H9 (cell line): Measurements from ENCODE around the gene MATK. TPM values are rescaled to one million over a fixed set of nuclear protein-coding genes. Genes with fewer than 3 reads are reported as not detected.

Source experiments
- DNase-seq: peaks from one replicate; pipeline ENCODE4 v3.0.0-alpha.2; 2017
- H2AFZ ChIP-seq: one replicate; pipeline ENCODE4 v1.6.1; 2013; ENCODE audit warnings: mild to moderate bottlenecking, low read length, control low read depth, moderate library complexity
- H2AK5ac ChIP-seq: 2 replicates; pipeline ENCODE4 v1.6.1; 2013; ENCODE audit warnings: low read length, control low read depth, mixed read lengths; ENCODE audit not compliant: insufficient read length
- H2BK120ac ChIP-seq: one replicate; pipeline ENCODE4 v1.6.1; 2013; ENCODE audit warnings: low read depth, mild to moderate bottlenecking, low read length, control low read depth, inconsistent platforms; ENCODE audit not compliant: poor library complexity, severe bottlenecking
- H2BK12ac ChIP-seq: 2 replicates; pipeline ENCODE4 v1.6.1; 2013; ENCODE audit warnings: low read length, control low read depth, mixed read lengths, low read depth; ENCODE audit not compliant: insufficient read length
- H2BK15ac ChIP-seq: 2 replicates; pipeline ENCODE4 v1.6.1; 2013; ENCODE audit warnings: low read depth, low read length, control low read depth
- H2BK20ac ChIP-seq: one replicate; pipeline ENCODE4 v1.6.1; 2013; ENCODE audit warnings: low read depth, mild to moderate bottlenecking, low read length, control low read depth, inconsistent platforms; ENCODE audit not compliant: poor library complexity, severe bottlenecking
- H2BK5ac ChIP-seq: 2 replicates; pipeline ENCODE4 v1.6.1; 2013; ENCODE audit warnings: low read length, control low read depth, mixed read lengths; ENCODE audit not compliant: insufficient read length
- H3K14ac ChIP-seq: 2 replicates; pipeline ENCODE4 v1.6.1; 2013; ENCODE audit warnings: low read length, control low read depth; ENCODE audit not compliant: insufficient read depth
- H3K18ac ChIP-seq: 2 replicates; pipeline ENCODE4 v1.6.1; 2013; ENCODE audit warnings: low read depth, mild to moderate bottlenecking, mixed read lengths, low read length, control low read depth; ENCODE audit not compliant: insufficient read length
- H3K23ac ChIP-seq: 2 replicates; pipeline ENCODE4 v1.6.1; 2013; ENCODE audit warnings: low read length, control low read depth, mixed read lengths, low read depth; ENCODE audit not compliant: insufficient read length
- H3K23me2 ChIP-seq: 2 replicates; pipeline ENCODE4 v1.6.1; 2013; ENCODE audit warnings: low read depth, mild to moderate bottlenecking, mixed read lengths, low read length, control low read depth; ENCODE audit not compliant: insufficient read length, poor library complexity, severe bottlenecking
- H3K27ac ChIP-seq: 2 replicates; pipeline ENCODE4 v1.5.1; 2013; ENCODE audit warnings: low read length, control low read depth, mixed read lengths, low read depth; ENCODE audit not compliant: insufficient read length
- H3K27me3 ChIP-seq: 2 replicates; pipeline ENCODE4 v1.6.1; 2013; ENCODE audit warnings: low read length, control low read depth, inconsistent platforms; ENCODE audit not compliant: insufficient read depth
- H3K4ac ChIP-seq: 2 replicates; pipeline ENCODE4 v1.6.1; 2013; ENCODE audit warnings: low read depth, mild to moderate bottlenecking, control low read depth, inconsistent platforms, low read length, moderate library complexity
- H3K4me1 ChIP-seq: 2 replicates; pipeline ENCODE4 v1.6.1; 2013; ENCODE audit warnings: low read length, control low read depth, inconsistent platforms; ENCODE audit not compliant: insufficient read depth
- H3K4me2 ChIP-seq: 2 replicates; pipeline ENCODE4 v1.6.1; 2013; ENCODE audit warnings: low read length, control low read depth, mixed read lengths; ENCODE audit not compliant: insufficient read length, insufficient read depth
- H3K56ac ChIP-seq: 2 replicates; pipeline ENCODE4 v1.6.1; 2013; ENCODE audit warnings: low read depth, mild to moderate bottlenecking, mixed read lengths, low read length, control low read depth; ENCODE audit not compliant: insufficient read length
- H3K79me1 ChIP-seq: 2 replicates; pipeline ENCODE4 v1.6.1; 2013; ENCODE audit warnings: low read depth, mild to moderate bottlenecking, moderate library complexity, low read length, control low read depth, inconsistent platforms; ENCODE audit not compliant: insufficient read depth, poor library complexity, severe bottlenecking
- H3K79me2 ChIP-seq: 2 replicates; pipeline ENCODE4 v1.6.1; 2013; ENCODE audit warnings: low read length, control low read depth, inconsistent platforms; ENCODE audit not compliant: insufficient read depth
- H3K9ac ChIP-seq: 2 replicates; pipeline ENCODE4 v1.6.1; 2013; ENCODE audit warnings: low read length, control low read depth, mixed read lengths; ENCODE audit not compliant: insufficient read length; ENCODE audit errors: extremely low read depth
- H3K9me3 ChIP-seq: one replicate; pipeline ENCODE4 v1.6.1; 2013; ENCODE audit warnings: low read depth, low read length, inconsistent platforms; ENCODE audit not compliant: control insufficient read depth
- H3T11ph ChIP-seq: one replicate; pipeline ENCODE4 v1.6.1; 2013; ENCODE audit warnings: mild to moderate bottlenecking, low read length, control low read depth, inconsistent platforms
- H4K20me1 ChIP-seq: one replicate; pipeline ENCODE4 v1.6.1; 2013; ENCODE audit not compliant: control insufficient read depth, insufficient read length, insufficient read depth
- H4K5ac ChIP-seq: 2 replicates; pipeline ENCODE4 v1.6.1; 2013; ENCODE audit warnings: low read depth, mild to moderate bottlenecking, mixed read lengths, low read length, control low read depth; ENCODE audit not compliant: insufficient read length
- H4K8ac ChIP-seq: replicated peaks from 2 replicates; pipeline ENCODE4 v1.6.1; 2013; ENCODE audit warnings: low read length, control low read depth, mixed read lengths, low read depth; ENCODE audit not compliant: insufficient read length
- H4K91ac ChIP-seq: 2 replicates; pipeline ENCODE4 v1.6.1; 2013; ENCODE audit warnings: low read depth, mild to moderate bottlenecking, moderate library complexity, mixed read lengths, low read length, control low read depth; ENCODE audit not compliant: insufficient read length
- H3K27ac Mint-ChIP-seq, 3 experiments: 2 replicates in 2 of 3; 3 replicates in 1 of 3; pipeline ENCODE4 v1.8.0; 2020 to 2021; ENCODE audit warnings: mixed read lengths in 3 of 3, mild to moderate bottlenecking in 1 of 3, moderate library complexity in 1 of 3
- H3K27me3 Mint-ChIP-seq: 2 replicates; pipeline ENCODE4 v1.8.0; 2021; ENCODE audit warnings: low read depth, mild to moderate bottlenecking, moderate library complexity, mixed read lengths
- H3K36me3 Mint-ChIP-seq, 3 experiments: 2 replicates in 2 of 3; 3 replicates in 1 of 3; pipeline ENCODE4 v1.8.0; 2020 to 2021; ENCODE audit warnings: low read depth in 3 of 3, mixed read lengths in 3 of 3; ENCODE audit not compliant: insufficient read depth in 1 of 3
- H3K4me1 Mint-ChIP-seq, 2 experiments: 2 replicates each; pipeline ENCODE4 v1.8.0; 2020; ENCODE audit warnings: mixed read lengths in 2 of 2
- H3K4me3 Mint-ChIP-seq, 2 experiments: 2 replicates in 1 of 2; 3 replicates in 1 of 2; pipeline ENCODE4 v1.8.0; 2020 to 2021; ENCODE audit warnings: mild to moderate bottlenecking in 2 of 2, mixed read lengths in 2 of 2, moderate library complexity in 1 of 2
- H3K9me3 Mint-ChIP-seq, 2 experiments: 2 replicates in 1 of 2; 3 replicates in 1 of 2; pipeline ENCODE4 v1.8.0; 2020; ENCODE audit warnings: mild to moderate bottlenecking in 2 of 2, mixed read lengths in 2 of 2, moderate library complexity in 1 of 2
- WGBS: extraction: QIAGEN DNeasy Blood & Tissue Kit; methylation state at CpG from one replicate; pipeline ENCODE4 v1.1.7; 2013; ENCODE audit warnings: missing lambda C conversion rate, low lambda C conversion rate, mixed read lengths; ENCODE audit not compliant: insufficient read length; ENCODE audit errors: extremely low coverage; 5-methylcytosine and 5-hydroxymethylcytosine counted together
- total RNA-seq: library from RNA; stranded (reverse); gene quantifications from 2 replicates; pipeline ENCODE4 v1.2.1, GENCODE V29; 2021
- TF ChIP-seq, protein P1 (sequence below): fragments of 200-600 bp; sonication (generic); conservative IDR thresholded peaks from 3 replicates; pipeline ENCODE4 v1.8.0; 2021; ENCODE audit warnings: antibody characterized with exemption, mild to moderate bottlenecking

MATK gene
- total RNA-seq, 1 experiment from 2014 or later = 13.5 TPM

DNA sequence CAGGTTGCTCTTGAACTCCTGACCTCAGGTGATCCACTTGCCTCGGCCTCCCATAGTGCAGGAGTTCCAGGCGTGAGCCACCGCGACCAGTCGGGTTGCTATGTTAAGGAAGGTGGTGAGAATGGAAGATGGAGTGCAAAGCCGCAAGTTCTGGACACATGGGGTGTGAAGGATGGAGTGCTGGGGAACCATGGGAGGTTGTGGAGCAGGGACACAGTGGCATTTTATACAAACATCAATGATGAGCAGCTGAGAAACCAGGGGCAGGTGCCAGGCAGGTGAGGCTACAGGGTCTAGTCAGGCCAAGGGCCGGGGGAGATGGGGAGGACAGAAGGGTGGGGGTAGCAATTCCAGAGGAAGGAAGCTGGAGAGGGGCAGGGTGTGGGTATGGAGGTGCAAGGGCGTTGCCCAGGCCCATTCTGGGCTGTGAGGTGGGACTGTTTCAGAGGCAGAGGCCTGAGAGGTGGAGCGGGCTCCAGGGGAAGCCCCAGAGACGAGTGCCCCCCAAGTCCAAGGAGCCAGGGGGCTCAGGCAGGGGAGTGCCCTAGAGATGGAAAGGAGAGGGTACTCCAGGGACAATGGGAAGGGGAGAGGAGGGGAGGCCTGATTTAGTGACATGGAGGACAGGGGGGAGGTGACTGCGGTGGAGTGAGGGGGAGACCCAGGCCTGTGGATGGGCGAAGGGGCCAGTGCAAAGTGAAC, 12.2 kb downstream of the MATK start:
- H4K91ac ChIP-seq = no peak overlapping the region
- no peak overlapping the region for H3K23ac ChIP-seq
- no peak overlapping the region for H2BK5ac ChIP-seq
- no peak overlapping the region for H4K8ac ChIP-seq
- no peaks in the 10 kb centered on the region for H3K79me1 ChIP-seq
- no peaks in the 10 kb centered on the region for H3K23me2 ChIP-seq
- H4K20me1 ChIP-seq = no peaks in the 10 kb centered on the region
- no CpG with 5 or more reads among the region's 12 CpGs for WGBS
- H3K14ac ChIP-seq = no peak overlapping the region
- no peaks in the 10 kb centered on the region for H3K9me3 ChIP-seq
- H2AK5ac ChIP-seq = no peak overlapping the region
- Mint-ChIP-seq H3K9me3 (no peaks in the 10 kb centered on the region), H3K4me3 (no peak overlapping the region; a peak in 1 of 5 replicates), H3K27me3 (no peaks in the 10 kb centered on the region), H3K36me3 (peaks cover under 1 to 2% (median under 1%) of the 10 kb centered on the region in 3 experiments; a peak in 5 of 7 replicates), H3K27ac (peak overlapping the region in 1 of 3 experiments; percentile 82; a peak in 1 of 7 replicates), H3K4me1 (peaks cover 7 to 18% of the 10 kb centered on the region in 2 experiments)
- no peak overlapping the region for H3K9ac ChIP-seq
- no peaks in the 10 kb centered on the region for H3K79me2 ChIP-seq
- DNase-seq = peak; percentile 15
- H2BK15ac ChIP-seq = no peak overlapping the region
- H3K18ac ChIP-seq = no peak overlapping the region
- no peak overlapping the region for H3K4me2 ChIP-seq
- no peak overlapping the region for H3K56ac ChIP-seq
- H2BK20ac ChIP-seq = no peak overlapping the region
- no peak overlapping the region for H4K5ac ChIP-seq
- H3K27me3 ChIP-seq = no peaks in the 10 kb centered on the region
- H3T11ph ChIP-seq = no peak overlapping the region
- no peak overlapping the region for H3K4ac ChIP-seq
- TF ChIP-seq, protein P1, sequence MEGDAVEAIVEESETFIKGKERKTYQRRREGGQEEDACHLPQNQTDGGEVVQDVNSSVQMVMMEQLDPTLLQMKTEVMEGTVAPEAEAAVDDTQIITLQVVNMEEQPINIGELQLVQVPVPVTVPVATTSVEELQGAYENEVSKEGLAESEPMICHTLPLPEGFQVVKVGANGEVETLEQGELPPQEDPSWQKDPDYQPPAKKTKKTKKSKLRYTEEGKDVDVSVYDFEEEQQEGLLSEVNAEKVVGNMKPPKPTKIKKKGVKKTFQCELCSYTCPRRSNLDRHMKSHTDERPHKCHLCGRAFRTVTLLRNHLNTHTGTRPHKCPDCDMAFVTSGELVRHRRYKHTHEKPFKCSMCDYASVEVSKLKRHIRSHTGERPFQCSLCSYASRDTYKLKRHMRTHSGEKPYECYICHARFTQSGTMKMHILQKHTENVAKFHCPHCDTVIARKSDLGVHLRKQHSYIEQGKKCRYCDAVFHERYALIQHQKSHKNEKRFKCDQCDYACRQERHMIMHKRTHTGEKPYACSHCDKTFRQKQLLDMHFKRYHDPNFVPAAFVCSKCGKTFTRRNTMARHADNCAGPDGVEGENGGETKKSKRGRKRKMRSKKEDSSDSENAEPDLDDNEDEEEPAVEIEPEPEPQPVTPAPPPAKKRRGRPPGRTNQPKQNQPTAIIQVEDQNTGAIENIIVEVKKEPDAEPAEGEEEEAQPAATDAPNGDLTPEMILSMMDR = no peak
- H2BK12ac ChIP-seq = no peak overlapping the region
- H3K27ac ChIP-seq = no peak overlapping the region
- H3K4me1 ChIP-seq = no peaks in the 10 kb centered on the region
- H2AFZ ChIP-seq = no peak overlapping the region
- no peak overlapping the region for H2BK120ac ChIP-seq
